ENCODE measurements around the gene EIF2AK3. TPM values are rescaled to one million over a fixed set of nuclear protein-coding genes. Genes with fewer than 3 reads are reported as not detected.

Gene EIF2AK3
- total and polyA plus RNA-seq, 2 of the 4 experiments (the other 2 are of a cell fraction): 7.9 to 22.8 TPM

DNA sequence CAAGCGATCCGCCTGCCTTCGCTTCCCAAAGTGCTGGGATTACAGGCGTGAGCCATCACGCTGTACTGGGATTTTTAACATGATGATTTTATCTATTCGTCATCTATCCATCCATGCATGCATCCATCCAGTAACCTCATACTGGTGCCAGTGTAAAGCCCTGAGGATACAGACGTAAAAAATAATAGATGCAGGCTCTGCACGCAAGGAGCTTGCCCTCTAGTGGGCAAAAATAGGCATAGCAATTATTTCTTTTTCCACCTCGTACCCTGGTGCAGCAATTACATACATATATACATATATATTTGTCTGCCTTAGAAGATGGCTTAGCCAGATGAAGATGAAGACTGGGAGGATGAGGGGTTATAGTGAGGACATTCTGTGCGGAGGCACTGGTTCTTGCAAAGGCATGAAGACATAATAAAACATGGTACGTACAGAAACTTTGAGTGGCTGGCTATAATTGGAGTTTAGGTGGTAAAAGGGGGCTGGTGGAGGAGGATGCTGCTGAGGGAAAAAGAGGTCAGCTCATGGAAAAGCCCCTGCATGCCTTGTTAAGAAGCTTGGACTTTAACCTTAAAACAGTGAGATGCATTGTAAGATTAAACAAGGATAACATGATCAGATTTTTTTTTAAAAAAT, 44.6 kb upstream of the EIF2AK3 start:
- Histone ChIP-seq H4K20me1 (ENCODE audit: insufficient read depth, low read length) (no peaks in the 10 kb centered on the region), H3K27me3 (ENCODE audit: control insufficient read depth, insufficient read depth, low read length) (peaks cover 15% of the 10 kb centered on the region), H2BK15ac (ENCODE audit: low read depth, low read length) (no peak overlapping the region), H4K5ac (ENCODE audit: low read depth, low read length) (no peak overlapping the region), H3K9ac (ENCODE audit: low read depth, low read length) (no peak overlapping the region), H2AK9ac (replicated peaks; ENCODE audit: low read depth, low read length, poor library complexity) (no peak overlapping the region), H3K23ac (ENCODE audit: low read depth, low read length) (no peak overlapping the region), H4K8ac (ENCODE audit: low read depth in 2 of 2, low read length in 2 of 2) (no peak overlapping the region), H3K9me3 (ENCODE audit: control insufficient read depth, insufficient read depth, low read length) (no peaks in the 10 kb centered on the region), H3K36me3 (ENCODE audit: control insufficient read depth, insufficient read depth, low read length) (no peaks in the 10 kb centered on the region), H2BK5ac (ENCODE audit: low read depth, low read length, poor library complexity, severe bottlenecking) (no peak overlapping the region), H3K4ac (ENCODE audit: low read depth, low read length) (no peak overlapping the region), H2AK5ac (ENCODE audit: low read depth, low read length) (no peak overlapping the region), H3K9me1 (ENCODE audit: insufficient read depth, low read length) (no peaks in the 10 kb centered on the region), H2BK120ac (ENCODE audit: low read depth, low read length) (no peak overlapping the region), H3K4me1 (ENCODE audit: control insufficient read depth, insufficient read depth, low read length) (no peaks in the 10 kb centered on the region), H3K27ac (ENCODE audit: insufficient read depth, low read length) (no peak overlapping the region), H3K4me2 (ENCODE audit: low read depth, low read length) (no peak overlapping the region), H3K56ac (ENCODE audit: extremely low read depth, insufficient read depth, low read length) (no peak overlapping the region), H2BK20ac (ENCODE audit: low read depth, low read length) (no peak overlapping the region), H3K79me1 (ENCODE audit: low read depth in 1 of 2, low read length in 2 of 2) (no peaks in the 10 kb centered on the region), H3K4me3 (ENCODE audit: insufficient read depth, low read depth, low read length) (no peak overlapping the region), H4K91ac (ENCODE audit: insufficient read depth, low read depth, low read length) (no peak overlapping the region), H3K14ac (replicated peaks; ENCODE audit: low read depth, low read length) (no peak overlapping the region), H3K18ac (ENCODE audit: low read depth, low read length) (no peak overlapping the region), H2AFZ (replicated peaks; ENCODE audit: low read length, poor library complexity) (peak overlapping the region; percentile 3)
- intact Hi-C loops (cut with micrococcal nuclease): loop anchor here (1.0 kb wide), 1 partner anchor 481 kb away; no protein-coding TSS in a partner anchor
- ChIA-PET POLR2A (ENCODE audit: unreplicated experiment) (no interaction called here), CTCF (interaction anchor here (0.6 to 2.9 kb wide), 11 partner anchors 14 to 249 kb away, joined by 3 to 17 read pairs (median 4); no protein-coding TSS in a partner anchor)
- BruUV-seq (replicated peaks): no TSS peak
- ATAC-seq (ENCODE audit: low read depth) (peak; percentile 95), DNase-seq (peak; percentile 70)
- TF ChIP-seq SMC3 (IDR thresholded peaks at IDR 0.05; ENCODE audit: low read depth, low read length) (peak; percentile 81), RAD21 (IDR thresholded peaks at IDR 0.05; ENCODE audit: low read length) (peak; percentile 89), RFX5 (IDR thresholded peaks at IDR 0.05; ENCODE audit: low read depth, low read length) (no peak)
- TF ChIP-seq, protein P1, sequence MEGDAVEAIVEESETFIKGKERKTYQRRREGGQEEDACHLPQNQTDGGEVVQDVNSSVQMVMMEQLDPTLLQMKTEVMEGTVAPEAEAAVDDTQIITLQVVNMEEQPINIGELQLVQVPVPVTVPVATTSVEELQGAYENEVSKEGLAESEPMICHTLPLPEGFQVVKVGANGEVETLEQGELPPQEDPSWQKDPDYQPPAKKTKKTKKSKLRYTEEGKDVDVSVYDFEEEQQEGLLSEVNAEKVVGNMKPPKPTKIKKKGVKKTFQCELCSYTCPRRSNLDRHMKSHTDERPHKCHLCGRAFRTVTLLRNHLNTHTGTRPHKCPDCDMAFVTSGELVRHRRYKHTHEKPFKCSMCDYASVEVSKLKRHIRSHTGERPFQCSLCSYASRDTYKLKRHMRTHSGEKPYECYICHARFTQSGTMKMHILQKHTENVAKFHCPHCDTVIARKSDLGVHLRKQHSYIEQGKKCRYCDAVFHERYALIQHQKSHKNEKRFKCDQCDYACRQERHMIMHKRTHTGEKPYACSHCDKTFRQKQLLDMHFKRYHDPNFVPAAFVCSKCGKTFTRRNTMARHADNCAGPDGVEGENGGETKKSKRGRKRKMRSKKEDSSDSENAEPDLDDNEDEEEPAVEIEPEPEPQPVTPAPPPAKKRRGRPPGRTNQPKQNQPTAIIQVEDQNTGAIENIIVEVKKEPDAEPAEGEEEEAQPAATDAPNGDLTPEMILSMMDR (conservative IDR thresholded peaks at IDR 0.05; ENCODE audit: low read depth, low read length): peak; percentile 93
- dilution Hi-C loops (cut with HindIII; ENCODE audit: low sequenced_read_pairs, unreplicated experiment): no loop called here
- in situ Hi-C loops (cut with MboI; ENCODE audit: low sequenced_read_pairs): loop anchor here (25.0 kb wide), 2 partner anchors 485 to 610 kb away; partner anchors contain the start of genes KRCC1 and SMYD1
- 14% methylated on average over 1 of the region's 11 CpGs; no CpG with 5 or more reads in 1 of the 2 experiments for WGBS, 2 experiments (ENCODE audit: extremely low coverage in 2 of 2, insufficient read length in 1 of 2)
